NCI-H1694 (cell line): ENCODE results near the gene SLC47A1.
"Not testable (repeated sequence)": the region's sequence is repeated elsewhere in the genome, so short reads cannot be mapped to it uniquely, and the experiment has no call there.

Experiments used
- DNase-seq: peaks from one replicate; lab custom pipeline; 2025; lab: John Stamatoyannopoulos, UW

The SLC47A1 gene

DNA sequence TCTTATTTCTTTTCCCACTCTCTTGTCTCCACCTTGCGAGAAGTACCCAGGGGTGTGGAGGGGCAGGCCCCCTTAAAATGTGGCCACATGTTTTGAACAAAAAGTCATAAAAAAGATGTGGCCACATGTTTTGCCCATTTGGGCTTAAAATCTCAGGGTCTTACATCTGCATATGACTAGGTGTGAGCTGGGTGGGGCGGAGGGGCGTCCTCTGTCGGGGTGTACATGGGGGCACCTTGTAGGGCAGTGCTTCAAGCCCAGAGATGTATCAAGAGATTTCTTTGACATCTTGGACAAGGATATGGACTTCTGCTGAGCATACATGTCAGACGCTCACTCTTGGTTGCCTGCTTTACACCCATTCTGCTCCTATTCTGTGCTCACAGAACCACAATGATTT lies 13.0 kb upstream of the SLC47A1 start:
- DNase-seq = no peak

DNA sequence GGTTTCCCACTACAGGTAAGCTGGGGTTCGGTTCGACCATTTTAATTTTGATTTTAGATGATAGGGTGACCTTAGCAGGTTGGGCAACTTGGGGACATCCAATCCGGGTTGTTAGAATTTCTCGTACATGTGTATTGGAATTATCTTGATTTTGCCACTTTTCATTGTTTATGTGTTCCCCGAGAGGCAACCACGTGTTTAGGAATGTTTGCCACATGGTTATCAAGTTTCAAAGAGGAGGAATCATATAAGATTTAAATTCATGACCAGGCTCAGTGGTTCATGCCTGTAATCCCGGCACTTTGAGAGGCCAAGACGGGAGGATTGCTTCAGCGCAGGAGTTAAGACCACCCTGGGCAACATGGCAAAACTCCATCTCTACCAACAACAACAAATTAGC lies 10.0 kb upstream of the SLC47A1 start:
- DNase-seq = no peak

DNA sequence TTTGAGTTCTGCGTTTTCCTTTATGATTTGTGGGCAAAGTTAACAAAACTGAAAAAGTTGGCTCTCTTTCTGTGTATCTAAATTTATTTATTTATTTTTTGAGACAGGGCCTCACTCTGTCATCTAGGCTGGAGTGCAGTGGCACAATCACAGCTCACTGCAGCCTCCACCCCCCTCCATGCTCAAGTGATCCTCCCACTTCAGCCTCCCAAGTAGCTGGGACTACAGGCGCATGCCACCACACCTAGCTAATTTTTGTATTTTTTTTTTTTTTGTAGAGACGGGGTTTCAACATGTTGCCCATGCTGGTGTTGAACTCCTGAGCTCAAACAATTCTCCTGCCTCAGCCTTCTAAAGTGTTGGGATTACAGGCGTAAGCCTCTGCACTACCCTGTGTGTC lies 6.7 kb upstream of the SLC47A1 start:
- DNase-seq = not testable (repeated sequence)

- DNase-seq = no peak
Observed at GRCh38 chr17:19531780-19532501, 1.7 kb upstream of the SLC47A1 start.

DNA sequence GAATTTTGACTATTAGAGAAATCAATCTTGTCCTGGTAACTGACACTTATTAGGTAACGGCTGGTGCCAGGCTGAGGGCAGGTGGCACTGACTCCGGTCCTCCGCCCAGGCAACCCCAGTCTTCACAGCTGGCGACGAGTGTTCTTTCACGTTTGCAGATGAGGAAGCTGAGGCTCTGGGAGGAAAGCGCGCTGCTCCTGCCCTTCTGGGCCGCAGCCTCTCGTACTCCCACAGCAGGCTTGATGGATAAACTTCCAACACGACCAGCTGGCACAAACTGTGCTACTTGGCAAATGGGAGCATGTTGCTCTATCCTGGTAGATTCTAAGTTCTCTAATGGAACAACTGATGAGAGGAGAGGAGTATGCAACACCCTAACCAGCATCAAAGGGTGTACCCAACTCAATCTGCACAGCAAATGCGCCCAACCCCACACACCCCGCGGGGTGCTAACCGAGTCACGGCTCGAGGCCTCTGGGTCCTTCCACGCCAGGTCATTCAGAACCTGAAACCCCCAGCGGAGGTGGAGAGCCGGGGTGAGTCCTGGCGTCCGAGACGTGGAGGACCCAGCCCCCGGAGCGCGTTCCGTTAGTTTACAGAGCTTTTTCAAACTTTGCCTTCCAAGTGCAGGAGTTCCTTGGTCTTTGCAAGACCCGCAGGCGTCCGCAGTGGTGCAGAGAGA lies 477 bp upstream of the SLC47A1 start:
- no peak for DNase-seq

- DNase-seq = no peak
Observed at GRCh38 chr17:19534562-19535149, 1.0 kb downstream of the SLC47A1 start.

DNA sequence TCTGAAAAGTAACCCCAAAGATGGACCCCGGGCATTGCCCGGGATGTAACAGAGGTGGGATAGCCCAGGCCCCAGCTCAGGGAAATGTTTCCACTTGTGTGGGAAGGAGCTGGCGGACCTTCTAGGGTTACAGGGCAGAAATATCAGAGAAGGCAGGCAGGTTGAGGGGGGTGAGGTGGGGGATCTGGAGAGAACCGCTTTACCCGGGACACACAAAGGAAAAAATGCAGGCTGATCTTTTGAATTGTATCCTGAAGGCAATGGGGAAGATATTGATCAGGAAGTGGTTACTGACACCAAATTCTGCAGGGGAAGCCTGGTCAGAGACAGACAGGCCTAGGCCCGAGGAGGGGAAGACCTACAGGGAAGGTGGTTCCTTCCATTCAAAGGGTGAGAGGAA lies 3.5 kb downstream of the SLC47A1 start:
- no peak for DNase-seq

DNA sequence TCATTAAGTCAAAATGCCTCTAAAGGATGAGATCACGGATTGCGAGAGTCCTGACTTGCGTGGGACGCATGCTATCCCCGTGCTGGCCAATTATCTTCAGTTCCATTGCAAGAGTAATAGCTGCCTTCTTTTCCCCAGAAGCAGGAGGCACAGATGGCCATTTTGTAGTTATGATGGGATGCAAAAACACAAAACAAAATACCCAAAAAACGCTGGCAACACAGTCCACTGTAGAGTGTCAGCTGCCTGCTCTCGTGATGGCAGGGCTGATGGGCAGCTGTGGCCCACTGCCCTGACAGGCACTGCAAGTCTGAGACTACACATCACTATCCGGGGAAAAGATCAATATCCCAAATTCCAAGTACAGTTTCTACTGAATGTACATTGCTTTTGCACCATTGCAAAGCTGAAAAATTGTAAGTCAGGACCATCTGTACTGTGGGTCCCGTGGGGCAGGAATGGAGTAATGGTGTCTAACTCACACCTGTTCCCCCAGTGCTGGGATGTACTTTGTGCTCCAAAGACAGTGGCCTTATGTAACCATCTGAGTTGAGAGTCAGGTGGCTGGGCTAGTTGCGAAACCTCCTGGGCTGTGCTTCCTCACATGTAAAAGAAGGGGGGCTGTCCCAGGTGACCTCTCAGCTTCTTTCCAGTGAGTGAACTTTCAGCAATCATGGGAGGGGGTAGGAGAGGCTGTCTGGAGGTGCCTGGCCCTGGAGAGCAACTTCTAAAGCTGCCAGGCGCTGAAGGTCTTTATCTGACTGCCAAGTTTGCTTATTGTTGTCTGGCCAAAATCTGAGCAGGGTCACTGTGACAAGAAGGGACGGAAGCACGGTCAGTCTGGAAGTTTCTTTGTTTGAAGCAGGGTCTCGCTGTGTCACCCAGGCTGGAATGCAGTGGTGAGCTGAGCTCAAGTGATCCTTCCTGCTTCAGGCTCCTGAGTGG lies 4.7 kb downstream of the SLC47A1 start:
- peak; percentile 55 for DNase-seq

DNA sequence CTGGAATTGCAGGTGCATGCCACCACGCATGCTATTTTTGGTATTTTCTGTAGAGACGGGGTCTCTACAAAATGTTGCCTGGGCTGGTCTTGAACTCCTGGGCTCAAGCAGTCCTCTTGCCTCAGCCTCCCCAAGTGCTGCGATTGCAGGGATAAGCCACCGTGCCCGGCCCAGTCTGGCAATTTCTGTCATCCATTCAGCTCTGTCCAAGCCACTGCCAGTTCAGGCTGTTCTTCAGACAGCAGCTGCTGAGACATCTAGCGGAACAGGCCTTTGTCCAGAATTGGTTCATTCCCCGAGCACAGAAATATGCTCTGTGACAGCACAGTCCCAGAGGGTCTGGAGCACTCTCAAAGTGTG lies 5.4 kb downstream of the SLC47A1 start:
- DNase-seq = no peak

GRCh38 chr17:19539841-19540311 lies 6.2 kb downstream of the SLC47A1 start:
- DNase-seq = no peak

GRCh38 chr17:19540706-19541370 lies 7.2 kb downstream of the SLC47A1 start:
- DNase-seq = no peak

DNA sequence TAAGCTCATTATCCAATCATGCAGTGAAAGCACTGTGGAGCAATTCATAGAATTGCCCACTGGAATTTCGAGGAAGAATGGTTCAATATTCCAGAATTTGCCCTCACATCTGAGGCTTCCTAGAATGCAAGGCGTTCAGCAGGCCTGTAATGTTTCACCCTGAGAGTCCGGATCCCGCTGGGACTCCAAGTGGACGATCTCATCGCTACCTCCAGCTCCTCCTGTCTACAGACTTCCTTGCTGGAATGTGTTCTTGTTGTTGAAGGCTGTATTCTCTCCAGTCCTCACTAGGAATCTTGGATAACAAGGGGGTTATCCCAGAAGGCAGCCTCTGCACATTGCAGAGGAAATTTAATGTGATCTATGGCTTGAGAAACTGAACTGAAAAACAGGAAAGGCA lies 7.8 kb downstream of the SLC47A1 start:
- no peak for DNase-seq

GRCh38 chr17:19542247-19542646 lies 8.6 kb downstream of the SLC47A1 start:
- DNase-seq = no peak

GRCh38 chr17:19544366-19544765 lies 10.7 kb downstream of the SLC47A1 start:
- no peak for DNase-seq

DNA sequence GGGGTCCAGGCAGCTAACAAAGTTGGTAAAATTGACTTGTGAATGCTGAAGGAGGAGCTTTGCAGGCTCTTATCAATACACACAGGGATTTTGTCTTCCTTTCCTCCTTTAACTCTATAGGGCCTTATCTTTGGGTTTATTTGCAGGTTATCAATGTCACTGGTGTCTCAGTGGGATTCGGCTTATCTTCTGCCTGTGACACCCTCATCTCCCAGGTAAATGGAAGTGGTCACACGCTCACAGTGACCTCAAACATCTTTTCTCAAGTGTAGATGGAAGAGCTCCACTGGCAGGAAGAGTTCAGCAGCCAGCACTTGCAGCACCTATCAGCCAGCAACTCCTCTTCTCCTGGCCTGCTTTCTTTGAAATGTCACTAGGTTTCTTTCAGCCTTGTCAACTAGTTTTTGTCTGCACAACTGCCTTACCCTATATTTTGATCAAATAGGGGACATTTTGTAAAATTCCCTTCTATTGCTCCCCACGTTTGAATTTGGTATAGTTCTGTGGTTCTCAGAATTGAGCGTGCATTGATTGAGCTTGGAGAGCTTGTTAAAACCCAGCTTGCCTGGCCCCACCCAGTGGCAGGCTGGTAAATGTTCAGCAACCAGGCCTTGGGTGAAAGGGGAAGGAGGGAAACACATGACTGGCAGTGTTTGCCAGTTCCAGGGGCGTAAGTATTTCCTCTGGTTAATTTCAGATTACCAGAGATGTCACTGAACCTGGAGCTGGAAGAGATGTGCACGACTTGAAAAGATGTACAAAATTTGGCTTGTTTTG lies 12.8 kb downstream of the SLC47A1 start:
- no peak for DNase-seq

GRCh38 chr17:19549746-19550623 lies 16.3 kb downstream of the SLC47A1 start:
- DNase-seq = no peak

DNA sequence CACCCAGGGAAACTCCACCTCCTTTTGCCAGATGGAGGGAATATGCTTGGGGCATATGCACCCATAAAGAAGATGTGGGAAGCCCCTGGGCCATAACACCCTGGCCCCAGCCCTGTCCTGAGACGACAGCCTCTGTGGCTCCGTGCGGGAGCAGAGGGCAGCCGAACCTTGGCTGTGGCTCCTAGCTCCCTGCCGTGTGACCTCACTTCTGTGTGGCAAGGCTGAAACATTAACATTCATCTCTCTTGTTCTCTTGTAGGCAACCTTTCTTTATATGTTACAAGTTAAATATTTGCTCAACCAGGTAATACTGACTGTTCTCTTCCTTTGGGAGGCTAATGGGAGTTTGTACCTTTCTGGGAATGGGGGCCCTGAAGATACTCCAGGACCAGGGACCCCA lies 17.5 kb downstream of the SLC47A1 start:
- DNase-seq = no peak

DNA sequence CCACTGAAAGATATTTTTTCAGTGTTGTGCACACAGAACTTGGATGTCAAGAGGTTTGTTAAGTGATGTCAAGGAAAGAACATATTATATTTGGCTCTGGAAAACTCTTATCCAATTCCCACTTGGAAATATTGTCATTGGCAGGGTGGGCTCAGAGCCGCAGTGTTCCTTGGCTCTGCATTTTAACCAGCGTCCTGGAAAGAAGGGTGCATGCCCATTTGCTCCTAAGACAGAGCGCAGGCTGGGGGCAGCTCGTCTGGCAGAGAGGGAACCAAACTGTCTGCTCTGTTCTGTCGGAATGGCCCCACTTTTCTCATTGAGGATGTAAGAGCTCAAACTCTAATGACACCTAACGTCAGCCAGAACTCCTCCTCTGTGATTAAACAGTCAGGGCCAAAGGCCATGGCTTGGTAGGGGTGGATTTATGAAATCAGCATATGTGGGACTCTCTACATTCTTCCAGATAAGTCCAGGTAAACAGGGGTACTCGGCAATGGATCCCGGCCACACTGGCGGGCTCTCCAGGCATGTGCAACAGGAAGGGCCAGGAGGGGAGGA lies 18.0 kb downstream of the SLC47A1 start:
- no peak for DNase-seq

DNA sequence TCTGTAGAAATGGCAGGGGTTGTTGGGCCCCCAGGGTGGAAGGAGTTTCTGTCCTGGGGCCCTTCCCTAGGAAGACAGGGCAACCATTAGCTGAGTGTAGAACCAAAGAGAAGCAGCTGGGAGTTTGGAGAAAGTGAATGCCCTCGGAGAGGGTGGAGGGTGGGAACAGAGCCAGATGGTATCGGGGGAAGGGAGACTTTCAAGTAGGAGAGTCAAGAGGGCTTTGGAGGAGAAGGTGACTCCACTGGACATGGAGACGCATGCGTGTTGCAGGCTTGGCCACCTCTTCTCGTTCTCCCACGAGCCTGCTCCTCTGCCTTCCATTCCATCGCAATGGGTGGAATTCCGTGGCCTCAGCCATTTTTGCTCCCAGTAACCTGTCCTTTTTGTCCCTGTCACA lies 19.4 kb downstream of the SLC47A1 start:
- DNase-seq = no peak

DNA sequence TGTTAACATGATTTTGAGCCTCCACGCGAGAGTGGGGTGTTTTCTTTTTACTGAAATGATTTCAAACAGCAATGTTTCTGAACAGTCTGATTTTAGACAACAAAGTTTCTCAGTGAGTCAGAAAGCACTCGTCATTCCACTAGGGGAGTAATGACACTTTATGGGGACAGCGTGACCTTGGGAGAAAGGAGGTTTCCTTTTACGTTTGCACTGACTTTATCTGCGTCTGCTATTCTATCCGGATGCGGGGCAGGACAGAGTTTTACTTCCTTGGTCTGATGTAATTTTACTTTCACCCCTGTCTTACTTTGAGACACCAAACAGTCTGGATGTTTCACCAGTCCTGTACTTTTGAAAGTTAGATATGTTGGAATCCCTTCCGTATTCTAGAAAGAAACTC lies 20.7 kb downstream of the SLC47A1 start:
- DNase-seq = no peak
